ENCODE measurements around the gene KRT16.

Gene KRT16

GRCh38 chr17:41575336-41575735 is 37.2 kb downstream of the KRT16 start:
- H3K4me3 ChIP-seq (replicated peaks; ENCODE audit: low read depth, low read length): no peak overlapping the region
- no peak for DNase-seq (ENCODE audit: extremely low read depth, low read depth)
- TF ChIP-seq CTCF (IDR thresholded peaks at IDR 0.05; ENCODE audit: low read depth, low read length, missing control alignments): no peak

- no peak for DNase-seq (ENCODE audit: extremely low read depth, low read depth)
- no peak within 1 kb of the TSS for H3K4me3 ChIP-seq (replicated peaks; ENCODE audit: low read depth, low read length)
- no peak for TF ChIP-seq CTCF (IDR thresholded peaks at IDR 0.05; ENCODE audit: low read depth, low read length, missing control alignments)
Measured at GRCh38 chr17:41571561-41572434, 40.8 kb downstream of the KRT16 start, which contains the start of gene KRT9. KRT9 (minus strand) TSS chr17:41572059; CDS start chr17:41571992, 67 bp downstream.

GRCh38 chr17:41567317-41567716 is 45.2 kb downstream of the KRT16 start:
- no peak for TF ChIP-seq CTCF (IDR thresholded peaks at IDR 0.05; ENCODE audit: low read depth, low read length, missing control alignments)
- H3K4me3 ChIP-seq (replicated peaks; ENCODE audit: low read depth, low read length): no peak overlapping the region
- DNase-seq (ENCODE audit: extremely low read depth, low read depth): no peak

GRCh38 chr17:41565338-41565737 is 47.2 kb downstream of the KRT16 start:
- DNase-seq (ENCODE audit: extremely low read depth, low read depth): no peak
- TF ChIP-seq CTCF (IDR thresholded peaks at IDR 0.05; ENCODE audit: low read depth, low read length, missing control alignments): no peak
- H3K4me3 ChIP-seq (replicated peaks; ENCODE audit: low read depth, low read length): no peak overlapping the region

GRCh38 chr17:41563607-41564170 is 48.9 kb downstream of the KRT16 start:
- H3K4me3 ChIP-seq (replicated peaks; ENCODE audit: low read depth, low read length): no peak overlapping the region

GRCh38 chr17:41561554-41561953 is 51.0 kb downstream of the KRT16 start:
- no peak overlapping the region for H3K4me3 ChIP-seq (replicated peaks; ENCODE audit: low read depth, low read length)
- DNase-seq (ENCODE audit: extremely low read depth, low read depth): no peak
- no peak for TF ChIP-seq CTCF (IDR thresholded peaks at IDR 0.05; ENCODE audit: low read depth, low read length, missing control alignments)

More at GRCh38 chr17:41563607-41564170, 48.9 kb downstream of the KRT16 start:
- no peak for DNase-seq (ENCODE audit: extremely low read depth, low read depth)
- TF ChIP-seq CTCF (IDR thresholded peaks at IDR 0.05; ENCODE audit: low read depth, low read length, missing control alignments): no peak
